GM19324 (cell line): ENCODE results near the gene OR51Q1.

Source experiments
- ATAC-seq: cut with Tn5 transposase; IDR thresholded peaks from one replicate; pipeline ENCODE4 v1.9.1; 2021; ENCODE audit warnings: mild to moderate bottlenecking, moderate library complexity; ENCODE audit not compliant: unreplicated experiment, low FRiP score

OR51Q1 gene

DNA sequence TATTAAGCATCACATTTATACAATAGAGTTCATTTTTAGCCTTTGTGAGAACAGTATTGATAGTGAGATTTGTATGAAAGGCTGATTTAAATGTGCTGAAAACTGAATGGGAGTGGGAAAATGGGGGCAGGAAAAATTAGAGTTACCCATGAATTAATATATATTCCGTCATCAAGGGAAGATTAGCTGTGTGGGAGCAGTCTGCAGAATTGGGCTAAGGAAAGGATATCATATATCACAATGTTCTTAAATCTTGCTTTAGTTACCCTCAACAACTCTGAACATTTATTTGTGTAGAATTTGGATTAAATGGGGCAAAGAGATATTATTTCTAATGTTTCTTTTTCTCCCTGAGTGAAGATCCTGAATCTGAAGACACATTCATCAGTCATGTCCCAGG is at the start of gene OR51Q1:
Gene OR51Q1, plus strand, starts transcription at position 301 of the 400 bp plus-strand sequence. Its CDS starts 90 bp downstream, at position 391.
- no peak for ATAC-seq

DNA sequence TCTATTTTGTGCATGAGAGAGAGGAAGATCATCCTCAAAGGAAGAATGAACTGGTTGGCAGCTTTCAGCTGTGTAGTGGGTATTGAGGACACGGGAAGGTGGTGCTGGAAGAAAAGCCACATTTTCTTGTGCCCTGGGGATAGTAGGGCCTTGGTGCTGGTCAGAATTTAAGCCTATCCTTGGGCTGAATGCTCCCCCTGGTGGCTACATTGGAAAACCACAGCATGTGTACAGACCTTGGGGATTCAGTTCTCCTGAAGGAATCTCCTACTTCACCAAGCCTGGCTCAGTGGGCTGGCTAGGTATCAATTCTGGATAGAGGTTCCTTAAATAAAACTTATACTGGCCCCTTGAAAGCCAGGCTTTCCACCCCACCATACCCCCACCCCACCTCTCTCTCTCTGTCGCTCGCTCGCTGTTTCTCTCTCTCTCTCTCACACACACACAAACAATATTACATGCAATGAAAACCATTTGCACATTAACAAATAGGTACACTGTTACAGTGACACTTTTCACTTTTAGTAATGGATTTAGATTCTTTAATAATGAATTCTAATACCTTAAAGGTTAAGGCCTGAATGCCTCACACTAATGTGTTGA is 41.1 kb upstream of the OR51Q1 start:
- ATAC-seq: peak; percentile 86

DNA sequence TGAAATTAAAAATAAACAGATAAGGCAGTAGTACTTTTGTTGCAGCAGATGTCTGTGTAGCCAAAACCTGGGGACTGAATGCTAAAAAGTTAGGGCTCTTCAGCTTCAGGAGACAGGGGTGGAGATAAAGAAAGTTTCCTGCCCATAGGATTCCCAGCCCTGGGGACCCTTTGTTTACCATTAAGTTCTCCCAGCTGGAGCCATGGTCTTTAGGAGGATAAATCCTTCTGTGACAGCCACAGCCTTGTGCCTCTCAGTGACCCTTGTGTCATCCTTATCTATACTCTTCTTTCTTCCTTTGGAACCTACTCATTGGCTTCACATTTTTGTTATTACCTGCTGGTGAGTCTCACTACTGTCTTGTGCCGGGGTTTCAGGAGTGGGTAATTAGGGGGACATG is 38.3 kb upstream of the OR51Q1 start, which contains the start of gene OR51M1:
Gene OR51M1, plus strand, starts transcription at position 237 of the 400 bp plus-strand sequence. CDS start 5,587 bp downstream, outside the sequence.
- no peak for ATAC-seq

GRCh38 chr11:5384335-5384734 is 37.6 kb upstream of the OR51Q1 start:
- no peak for ATAC-seq

GRCh38 chr11:5390210-5390609 is 31.7 kb upstream of the OR51Q1 start:
- ATAC-seq: no peak

- no peak for ATAC-seq
Measured at GRCh38 chr11:5394091-5394490, 27.8 kb upstream of the OR51Q1 start.

- ATAC-seq: no peak
Measured at GRCh38 chr11:5398936-5399335, 23.0 kb upstream of the OR51Q1 start.

- no peak for ATAC-seq
Measured at GRCh38 chr11:5405173-5405572, 16.7 kb upstream of the OR51Q1 start.

DNA sequence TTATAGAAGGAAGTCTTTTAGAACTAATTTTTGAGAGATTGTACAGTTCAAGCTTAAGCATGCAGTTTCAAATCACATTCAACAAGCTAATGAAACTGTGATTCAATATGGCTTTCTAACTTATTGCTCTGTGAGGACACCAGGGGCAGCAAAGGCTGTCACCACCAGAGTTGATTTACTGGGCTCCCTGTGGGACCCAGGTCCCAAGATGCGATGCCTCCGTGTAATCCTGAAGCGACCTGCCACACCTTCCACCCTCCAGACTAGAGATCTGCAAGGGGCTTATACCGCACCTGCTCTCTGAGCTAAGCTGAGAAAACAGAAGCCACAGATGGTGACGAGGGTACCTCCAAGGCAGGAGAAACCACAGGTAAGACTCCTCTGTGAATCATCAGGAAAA is 918 bp upstream of the OR51Q1 start:
- ATAC-seq: no peak

DNA sequence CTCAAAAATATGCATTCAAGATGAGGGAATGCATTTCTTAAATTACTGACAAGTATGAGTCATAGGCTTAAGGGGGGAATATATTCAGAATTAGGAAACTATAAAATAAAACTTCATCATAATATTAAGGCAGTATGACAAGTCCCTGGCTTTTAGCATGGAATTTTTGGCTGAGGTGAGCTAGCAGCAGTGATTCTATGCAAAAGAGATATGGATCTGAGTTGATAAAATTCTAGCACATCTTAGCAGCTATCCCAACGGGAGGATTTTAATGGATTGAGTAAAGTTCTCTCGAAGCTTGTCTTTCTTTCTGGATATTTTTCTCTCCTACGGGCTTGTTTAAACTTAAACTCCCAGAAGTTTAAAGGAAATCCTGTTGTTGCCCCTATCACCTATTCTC is 1.2 kb downstream of the OR51Q1 start:
- ATAC-seq: no peak

- no peak for ATAC-seq
Measured at GRCh38 chr11:5441414-5441813, 19.5 kb downstream of the OR51Q1 start, which contains the start of gene OR51I1. Gene OR51I1 (minus strand): TSS chr11:5441514. CDS start chr11:5441514, 0 bp downstream.

GRCh38 chr11:5443835-5444393 is 22.0 kb downstream of the OR51Q1 start:
- ATAC-seq: no peak

DNA sequence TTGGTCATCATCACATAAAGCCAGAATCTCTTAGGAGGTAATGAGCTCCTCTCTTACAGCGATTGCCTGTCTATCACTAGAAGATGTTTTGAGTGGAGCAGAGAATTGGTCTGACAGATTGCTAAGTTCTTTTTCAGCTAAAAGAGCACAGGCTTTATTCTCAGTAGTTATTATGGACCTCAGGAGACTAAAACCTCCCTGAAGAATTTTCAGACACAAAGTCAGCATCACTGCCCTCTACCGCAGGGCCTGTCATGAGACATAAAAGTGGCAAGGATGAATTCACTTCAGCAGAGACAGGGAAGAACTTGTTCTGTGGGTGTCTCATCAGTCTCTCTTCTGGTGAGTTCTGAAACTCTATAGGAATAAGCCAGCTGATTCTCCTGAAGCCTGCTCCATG is 27.1 kb downstream of the OR51Q1 start, which contains the start of gene OR51I2:
Gene OR51I2, plus strand, starts transcription at position 301 of the 400 bp plus-strand sequence. CDS start 4,166 bp downstream, outside the sequence.
- ATAC-seq: no peak

DNA sequence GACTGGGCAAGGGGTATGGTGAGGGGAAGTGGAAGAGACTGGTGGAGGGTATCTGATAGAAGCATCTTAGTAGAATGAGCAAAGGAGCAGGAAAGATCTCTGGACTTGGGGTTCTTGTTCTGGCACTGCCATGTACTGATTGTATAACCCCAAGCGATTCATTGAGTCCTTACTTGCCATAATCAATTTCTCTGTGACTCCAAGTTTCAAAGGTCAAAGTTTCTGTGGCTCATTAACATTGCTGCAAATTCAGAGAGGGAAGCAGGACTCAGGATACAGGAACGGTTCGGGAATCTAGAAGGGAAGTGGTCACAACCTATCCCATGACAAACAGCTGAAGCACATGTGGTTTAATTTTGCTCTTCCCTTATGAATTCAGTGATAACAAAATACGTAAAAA is 27.5 kb downstream of the OR51Q1 start:
- no peak for ATAC-seq

- no peak for ATAC-seq
Measured at GRCh38 chr11:5460983-5461621, 39.2 kb downstream of the OR51Q1 start.

GRCh38 chr11:5467527-5467926 is 45.6 kb downstream of the OR51Q1 start:
- ATAC-seq: no peak
